ENCODE data around the gene TMEM185B.
"Not testable (repeated sequence)": the region's sequence is repeated elsewhere in the genome, so short reads cannot be mapped to it uniquely, and the experiment has no call there.

TMEM185B gene

DNA sequence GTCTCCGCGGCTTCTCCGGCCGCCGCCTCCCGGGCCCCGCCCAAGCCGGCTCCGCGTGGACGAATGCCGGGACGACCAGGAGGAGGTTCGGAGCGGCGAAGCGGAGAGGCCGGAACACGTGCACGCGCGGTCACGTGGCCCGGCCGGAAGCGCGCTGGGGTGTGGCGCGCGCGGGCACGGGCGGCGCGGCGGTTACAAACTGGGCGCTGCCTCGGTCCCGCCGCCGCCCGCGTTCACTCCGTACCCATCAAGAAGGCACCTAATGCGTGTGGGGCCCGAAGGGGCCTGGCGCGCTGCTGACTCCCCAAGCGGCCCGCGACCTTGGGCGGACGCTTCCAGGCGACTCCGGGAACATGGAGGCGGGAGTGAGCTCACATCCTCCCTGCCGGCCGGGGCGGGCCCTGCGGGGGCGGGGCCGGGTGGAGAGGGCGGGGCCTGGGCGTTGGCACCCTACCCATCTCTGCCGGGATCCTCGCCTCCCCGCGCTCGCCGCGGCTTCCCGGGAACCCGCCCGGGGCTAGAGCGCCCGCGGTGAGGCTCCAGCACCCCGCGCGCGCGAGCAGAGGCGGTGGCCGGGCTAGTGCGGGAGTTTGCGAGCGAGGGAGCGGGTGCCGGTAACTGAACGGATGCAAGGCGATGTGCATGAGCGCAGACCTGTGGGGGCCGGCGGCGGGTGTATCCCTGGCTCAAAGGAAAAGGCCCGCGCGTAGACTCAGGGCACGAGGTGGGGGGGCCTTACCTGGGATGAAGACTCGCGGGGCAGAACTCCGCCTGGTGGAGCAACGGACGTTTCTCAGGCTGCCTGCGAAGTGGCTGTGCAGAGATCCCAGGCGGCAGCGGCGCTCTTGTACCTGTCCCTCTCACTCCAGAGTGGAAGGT is at the start of gene TMEM185B:
Gene TMEM185B (minus strand): TSS at position 367 of the 879 bp plus-strand sequence. CDS start 424 bp downstream, outside the sequence.
- peak; percentile 82 for DNase-seq

DNA sequence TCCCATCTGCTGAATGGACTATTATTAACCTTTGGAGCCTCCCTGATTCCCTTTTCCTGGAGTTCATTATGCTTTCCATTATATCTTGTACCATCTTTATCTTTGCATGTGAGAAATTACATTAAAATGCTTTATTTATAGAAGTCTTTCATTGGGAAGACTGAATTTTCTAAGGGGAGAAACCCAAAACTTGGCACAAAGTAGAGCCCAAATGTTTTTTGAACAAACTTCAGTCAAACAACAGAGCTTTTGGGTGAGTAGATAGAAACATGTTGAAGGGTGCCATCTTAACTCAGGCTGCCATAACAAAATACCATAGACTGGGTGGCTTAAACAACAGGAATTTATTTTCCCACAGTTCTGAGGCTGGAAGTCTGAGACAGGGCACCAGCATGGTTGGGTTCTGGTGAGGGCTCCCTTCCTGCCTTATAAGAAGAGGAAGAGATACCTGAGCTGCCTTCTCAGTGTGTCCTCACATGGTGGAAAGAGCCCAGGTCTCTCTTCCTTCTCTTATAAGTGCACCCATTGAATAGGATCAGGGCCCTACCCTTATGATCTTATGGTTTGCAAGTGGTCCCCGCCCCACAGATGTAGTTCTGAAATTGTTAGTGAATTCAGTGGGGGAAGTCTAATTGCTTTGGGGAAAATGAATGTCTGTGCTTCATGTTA is 48.6 kb upstream of the TMEM185B start:
- no peak for DNase-seq

DNA sequence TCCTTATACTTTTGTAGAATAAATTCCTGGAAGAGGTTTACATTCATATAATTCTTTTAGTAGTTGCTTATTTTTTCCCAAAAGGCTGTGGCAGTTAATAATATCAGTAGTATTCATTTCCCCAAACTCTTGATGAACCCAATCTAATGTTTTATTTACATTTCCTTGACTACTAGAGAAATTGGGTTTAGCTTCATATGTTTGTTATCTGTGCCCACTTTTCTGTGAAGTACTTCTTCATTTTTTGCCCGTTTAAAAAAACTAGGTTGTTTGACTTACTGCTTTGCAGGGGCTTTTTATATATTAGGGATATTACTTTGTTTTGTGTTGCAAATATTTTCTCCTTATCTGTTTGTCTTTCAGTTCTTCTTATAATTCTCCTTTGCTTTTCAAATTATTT is 46.6 kb upstream of the TMEM185B start:
- DNase-seq: no peak

DNA sequence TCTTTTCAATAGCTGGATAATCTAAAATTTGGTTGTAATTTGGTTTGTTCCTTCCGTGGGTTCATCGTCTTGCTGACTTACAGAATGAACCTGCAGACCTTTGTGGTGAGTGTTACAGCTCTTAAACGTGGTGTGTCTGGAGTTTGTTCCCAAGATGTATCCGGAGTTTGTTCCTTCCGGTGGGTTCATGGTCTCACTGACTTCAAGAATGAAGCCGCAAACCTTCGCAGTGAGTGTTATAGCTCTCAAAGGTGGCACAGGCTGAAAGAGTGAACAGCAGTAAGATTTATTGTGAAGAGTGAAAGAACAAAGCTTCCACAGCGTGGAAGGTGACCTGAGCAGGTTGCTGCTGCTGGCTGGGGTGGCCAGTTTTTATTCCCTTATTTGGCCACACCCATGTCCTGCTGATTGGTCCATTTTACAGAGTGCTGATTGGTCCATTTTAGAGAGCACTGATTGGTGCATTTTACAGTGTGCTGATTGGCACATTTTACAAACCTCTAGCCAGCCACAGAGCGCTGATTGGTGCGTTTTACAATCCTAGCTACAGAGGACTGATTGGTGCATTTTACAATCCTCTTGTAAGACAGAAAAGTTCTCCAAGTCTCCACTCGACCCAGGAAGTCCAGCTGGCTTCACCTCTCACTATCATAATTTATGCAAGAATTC is 46.0 kb upstream of the TMEM185B start:
- DNase-seq: no peak

DNA sequence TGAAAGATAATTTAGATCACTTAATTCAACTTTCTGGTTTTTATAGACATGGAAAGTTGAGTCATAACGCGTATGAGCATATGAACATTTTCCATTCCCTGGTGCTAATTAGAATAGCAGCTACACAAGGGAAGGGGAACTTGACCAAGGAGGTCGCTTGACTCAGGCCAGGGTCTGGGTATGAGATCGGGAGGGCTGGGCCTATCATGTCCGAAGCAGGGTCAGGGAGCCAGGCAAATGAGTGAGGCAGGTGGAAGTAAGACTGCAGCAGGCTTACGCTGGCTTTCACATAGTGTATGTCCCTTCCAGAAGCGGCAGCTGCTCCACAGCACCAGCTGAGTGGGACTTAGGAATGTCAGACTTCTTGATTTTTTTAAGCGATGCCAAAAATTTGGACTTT is 44.1 kb upstream of the TMEM185B start:
- DNase-seq: no peak

DNA sequence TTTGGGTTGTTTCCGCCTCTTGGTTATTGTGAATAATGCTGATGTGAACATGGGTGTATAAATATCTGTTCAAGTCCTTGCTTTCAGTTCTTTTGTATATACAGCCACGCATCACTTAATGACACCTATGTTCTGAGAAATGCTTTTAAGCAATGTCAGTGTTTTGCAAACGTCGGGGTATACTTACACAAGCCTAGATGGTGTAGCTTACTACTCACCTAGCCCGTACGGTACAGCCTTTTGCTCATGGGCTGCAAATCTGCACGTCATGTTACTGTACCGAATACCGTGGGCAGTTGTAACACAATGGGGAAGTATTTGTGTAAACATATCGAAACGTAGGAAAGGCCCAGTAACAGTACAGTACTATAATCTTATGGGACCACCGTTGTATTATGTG is 41.8 kb upstream of the TMEM185B start:
- no peak for DNase-seq

DNA sequence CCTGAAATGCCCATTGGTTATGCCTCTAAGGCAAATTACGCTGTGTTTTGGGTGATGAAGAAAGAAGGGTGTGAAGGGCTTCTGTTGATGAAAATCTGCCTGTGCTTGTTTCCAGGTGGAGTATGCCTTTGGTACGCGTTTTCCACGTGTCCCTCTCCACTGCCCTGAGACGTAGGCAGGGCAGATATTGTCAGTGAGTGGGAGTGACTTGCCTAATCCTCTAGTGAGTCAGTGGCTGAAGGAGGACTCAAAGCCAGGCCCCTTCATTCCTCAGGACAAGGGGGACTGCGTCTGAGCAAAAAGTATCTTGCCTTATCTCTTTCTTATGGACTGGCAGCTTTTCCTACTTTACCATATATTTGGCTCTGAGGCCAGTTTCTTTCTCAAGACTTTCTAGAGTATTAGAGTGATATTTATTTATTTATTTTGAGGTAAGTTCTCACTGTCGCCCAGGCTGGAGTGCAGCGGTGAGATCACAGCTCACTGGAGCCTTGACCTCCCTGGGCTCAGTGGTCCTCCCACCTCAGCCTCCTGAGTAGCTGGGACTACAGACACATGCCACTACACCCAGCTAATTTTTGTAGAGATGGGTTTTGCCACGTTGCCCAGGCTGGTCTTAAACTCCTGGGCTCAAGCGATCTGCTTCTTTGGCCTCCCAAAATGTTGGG is 39.7 kb upstream of the TMEM185B start:
- peak; percentile 36 for DNase-seq

DNA sequence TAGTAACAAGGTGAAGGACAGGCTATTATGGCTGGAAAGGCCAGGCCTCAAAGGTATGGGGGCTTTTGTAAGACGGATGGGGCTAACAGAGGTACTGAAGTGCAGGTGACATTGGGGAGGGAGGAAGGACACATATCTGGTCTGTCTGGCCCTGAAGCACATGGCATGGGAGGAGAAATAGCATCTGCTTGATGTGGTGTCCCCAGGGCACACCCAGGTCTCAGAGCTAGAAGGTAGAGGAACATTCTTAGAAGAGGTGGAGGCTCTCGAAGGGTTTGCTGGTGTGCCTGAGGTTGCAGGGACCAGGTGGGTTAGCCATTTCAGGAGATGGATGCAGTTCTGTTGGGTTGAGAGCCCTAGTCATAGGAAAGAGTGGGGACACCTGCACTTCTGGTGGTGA is 39.0 kb upstream of the TMEM185B start:
- DNase-seq: no peak

DNA sequence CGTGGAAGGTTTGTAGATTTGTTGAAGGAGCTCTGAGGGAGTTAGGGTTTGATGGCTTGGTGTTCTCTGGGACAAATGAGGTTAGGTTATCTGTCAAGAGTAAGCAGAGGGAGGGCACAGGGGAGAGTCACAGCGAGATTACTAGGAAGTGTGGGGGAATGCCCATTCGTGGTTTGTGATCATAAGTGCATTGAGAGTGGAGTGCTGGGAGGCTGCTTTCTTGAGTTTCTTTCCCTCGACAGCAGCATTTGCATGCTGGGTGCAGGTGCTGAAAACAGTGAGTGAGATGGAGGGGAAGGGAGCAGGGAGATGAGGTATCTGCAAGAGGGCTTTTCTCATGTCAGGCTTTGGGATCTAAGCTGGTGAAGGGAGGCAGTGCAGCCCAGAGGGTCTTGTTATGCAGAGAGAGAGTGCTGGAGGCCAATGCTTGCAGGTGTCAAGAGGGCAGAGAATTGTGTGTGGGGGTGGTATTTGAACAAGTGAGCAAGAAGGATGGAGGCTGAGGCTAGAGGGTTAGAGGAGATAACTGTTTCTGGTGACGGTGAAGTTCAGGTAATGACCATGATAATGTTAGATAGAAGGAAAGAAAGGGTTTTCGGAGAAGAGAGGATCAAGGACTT is 38.3 kb upstream of the TMEM185B start:
- peak; percentile 44 for DNase-seq

DNA sequence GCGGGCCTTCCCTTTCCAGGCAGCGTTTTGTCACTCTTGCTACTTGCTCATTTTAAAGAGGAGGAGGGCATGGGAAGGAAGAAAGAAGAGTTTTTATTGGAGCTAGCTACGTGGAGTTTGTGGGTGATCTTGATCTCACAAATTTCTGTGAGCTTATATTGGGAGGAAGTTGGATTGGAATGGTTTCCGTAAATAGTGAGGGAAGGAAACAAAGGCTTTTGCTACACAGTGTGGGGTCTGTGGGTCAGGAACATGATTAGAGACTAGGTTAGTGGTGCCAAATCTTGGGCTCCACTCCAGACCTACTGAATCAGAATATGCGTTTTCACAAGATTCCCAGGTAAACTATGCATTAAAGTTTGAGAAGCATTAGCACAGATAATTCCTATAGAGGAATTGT is 37.5 kb upstream of the TMEM185B start:
- DNase-seq: no peak

DNA sequence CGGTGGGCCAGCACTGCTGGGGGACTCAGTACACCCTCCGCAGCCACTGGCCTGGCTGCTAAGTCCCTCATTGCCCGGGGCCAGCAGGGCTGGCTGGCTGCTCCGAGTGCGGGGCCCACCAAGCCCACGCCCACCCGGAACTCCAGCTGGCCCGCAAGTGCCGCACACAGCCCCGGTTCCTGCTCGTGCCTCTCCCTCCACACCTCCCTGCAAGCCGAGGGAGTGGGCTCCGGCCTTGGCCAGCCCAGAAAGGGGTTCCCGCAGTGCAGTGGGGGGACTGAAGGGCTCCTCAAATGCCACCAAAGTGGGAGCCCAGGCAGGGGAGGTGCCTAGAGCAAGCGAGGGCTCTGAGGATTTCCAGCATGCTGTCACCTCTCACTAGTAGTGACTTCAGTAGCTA is 36.7 kb upstream of the TMEM185B start:
- DNase-seq: not testable (repeated sequence)

DNA sequence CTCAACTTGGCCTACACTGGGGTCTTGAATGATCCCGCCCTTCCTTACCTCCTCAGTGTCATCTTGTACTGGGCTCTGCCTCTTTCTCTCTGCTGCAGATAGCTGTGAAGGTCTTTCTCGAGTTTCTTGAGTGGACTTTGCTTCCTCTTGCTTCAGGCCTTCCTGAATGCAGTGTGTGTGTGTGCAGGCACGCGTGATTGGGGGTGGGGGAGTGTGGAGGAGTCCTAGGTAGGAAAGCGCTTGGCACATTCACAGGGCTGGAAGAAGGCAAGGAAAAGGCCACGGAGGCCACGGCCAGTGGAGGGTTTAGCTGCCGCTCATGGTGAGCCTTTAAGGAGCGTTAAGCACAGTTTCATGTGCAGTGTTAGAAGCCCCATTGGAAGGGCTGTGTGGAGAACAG is 35.0 kb upstream of the TMEM185B start:
- DNase-seq: no peak

DNA sequence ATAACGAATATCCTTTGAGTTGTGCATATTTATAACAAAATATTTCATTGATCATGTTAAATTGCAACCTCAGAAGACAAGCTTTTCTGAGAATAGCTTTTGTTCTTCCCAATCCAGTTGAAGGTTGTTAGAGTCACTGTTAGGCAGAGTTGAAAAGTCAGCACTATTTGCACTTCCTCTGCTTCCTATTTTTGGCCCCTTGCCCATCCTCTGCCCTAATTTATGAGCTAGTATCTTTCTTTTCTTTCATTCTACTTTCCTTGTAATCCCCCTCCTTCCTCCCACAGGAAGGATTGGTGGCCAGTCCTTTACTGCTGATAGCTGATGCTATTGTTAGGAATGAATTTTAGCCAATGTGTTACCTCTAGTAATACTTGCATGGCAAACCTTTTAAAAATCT is 34.3 kb upstream of the TMEM185B start:
- peak; percentile 34 for DNase-seq

DNA sequence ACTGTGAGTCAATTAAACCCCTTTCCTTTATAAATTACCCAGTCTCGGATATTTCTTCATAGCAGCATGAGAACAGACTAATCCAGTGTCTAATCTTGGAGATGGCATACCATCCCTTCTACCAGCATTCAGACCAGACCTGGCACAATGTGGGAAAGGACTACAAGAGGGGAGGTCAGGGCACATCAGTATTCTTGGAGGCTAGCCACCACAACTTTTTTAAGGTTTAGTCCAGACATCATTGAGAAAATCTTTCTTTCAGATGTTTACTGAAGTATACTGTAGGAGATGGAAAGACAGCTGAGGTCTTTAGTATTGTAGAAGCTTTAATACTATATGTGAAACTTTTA is 33.4 kb upstream of the TMEM185B start:
- DNase-seq: no peak

DNA sequence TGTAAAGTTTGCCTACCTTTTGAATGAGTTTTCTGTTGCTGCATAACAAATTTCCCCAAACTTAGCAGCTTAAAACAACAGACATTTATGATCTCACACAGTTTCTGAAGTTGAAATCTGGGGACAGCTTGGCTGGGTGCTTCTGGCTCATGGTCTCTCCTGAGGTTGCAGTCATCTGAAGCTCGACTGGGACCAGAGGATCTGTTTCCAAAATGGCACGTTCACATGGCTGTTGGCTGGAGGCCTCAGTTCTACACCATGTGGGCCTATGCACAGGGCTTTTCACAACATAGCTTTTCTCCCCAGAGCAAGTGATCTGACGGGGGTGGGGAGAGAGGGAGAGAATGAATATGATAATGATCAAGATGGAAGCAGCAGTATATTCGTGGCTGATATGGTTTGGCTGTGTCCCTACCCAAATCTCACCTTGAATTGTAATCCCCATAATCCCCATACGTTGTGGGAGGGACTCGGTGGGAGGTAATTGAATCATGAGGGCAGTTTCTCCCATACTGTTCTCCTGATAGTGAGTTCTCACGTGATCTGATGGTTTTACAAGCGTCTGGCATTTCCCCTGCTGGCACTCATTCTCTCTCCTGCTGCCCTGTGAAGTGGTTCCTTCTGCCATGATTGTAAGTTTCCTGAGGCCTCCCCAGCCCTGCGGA is 32.9 kb upstream of the TMEM185B start:
- peak; percentile 43 for DNase-seq

DNA sequence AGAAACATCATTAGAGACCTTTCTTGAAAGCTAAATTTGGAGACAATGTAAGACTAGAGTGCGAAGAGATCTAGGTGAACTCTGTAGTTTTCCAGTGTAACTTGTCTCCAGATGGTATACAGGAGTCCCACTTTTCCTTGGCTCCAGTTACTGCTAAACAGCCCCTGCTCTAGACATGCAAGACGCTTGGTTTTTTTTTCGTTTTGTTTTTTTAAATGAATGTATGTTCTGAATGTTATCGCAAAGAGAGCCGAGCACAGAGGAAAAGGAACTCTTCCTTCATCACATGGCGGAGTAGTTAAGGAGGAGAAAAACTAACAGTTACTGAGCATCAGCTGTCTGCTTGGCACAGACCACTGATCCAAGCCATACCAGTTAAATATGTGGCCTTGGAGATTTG is 31.9 kb upstream of the TMEM185B start:
- no peak for DNase-seq

DNA sequence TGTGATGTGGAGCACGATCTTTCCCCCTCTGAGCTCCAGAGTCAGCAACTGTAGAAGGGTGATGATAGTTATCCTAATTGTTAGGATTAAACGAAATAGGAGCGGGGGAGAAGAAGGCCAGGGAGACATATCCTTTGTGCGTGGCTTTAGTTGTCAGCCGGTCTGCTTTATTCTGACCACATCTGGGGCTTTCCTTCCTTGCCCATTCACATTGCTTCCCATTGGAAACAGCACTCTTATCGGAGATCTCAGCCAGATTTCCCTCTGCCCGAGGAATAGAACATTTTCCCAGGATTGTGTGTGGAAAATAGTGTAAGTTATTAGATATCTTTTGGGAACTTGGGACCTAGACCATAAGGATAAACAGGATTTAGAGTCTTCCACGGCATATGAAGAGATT is 31.0 kb upstream of the TMEM185B start:
- DNase-seq: no peak

DNA sequence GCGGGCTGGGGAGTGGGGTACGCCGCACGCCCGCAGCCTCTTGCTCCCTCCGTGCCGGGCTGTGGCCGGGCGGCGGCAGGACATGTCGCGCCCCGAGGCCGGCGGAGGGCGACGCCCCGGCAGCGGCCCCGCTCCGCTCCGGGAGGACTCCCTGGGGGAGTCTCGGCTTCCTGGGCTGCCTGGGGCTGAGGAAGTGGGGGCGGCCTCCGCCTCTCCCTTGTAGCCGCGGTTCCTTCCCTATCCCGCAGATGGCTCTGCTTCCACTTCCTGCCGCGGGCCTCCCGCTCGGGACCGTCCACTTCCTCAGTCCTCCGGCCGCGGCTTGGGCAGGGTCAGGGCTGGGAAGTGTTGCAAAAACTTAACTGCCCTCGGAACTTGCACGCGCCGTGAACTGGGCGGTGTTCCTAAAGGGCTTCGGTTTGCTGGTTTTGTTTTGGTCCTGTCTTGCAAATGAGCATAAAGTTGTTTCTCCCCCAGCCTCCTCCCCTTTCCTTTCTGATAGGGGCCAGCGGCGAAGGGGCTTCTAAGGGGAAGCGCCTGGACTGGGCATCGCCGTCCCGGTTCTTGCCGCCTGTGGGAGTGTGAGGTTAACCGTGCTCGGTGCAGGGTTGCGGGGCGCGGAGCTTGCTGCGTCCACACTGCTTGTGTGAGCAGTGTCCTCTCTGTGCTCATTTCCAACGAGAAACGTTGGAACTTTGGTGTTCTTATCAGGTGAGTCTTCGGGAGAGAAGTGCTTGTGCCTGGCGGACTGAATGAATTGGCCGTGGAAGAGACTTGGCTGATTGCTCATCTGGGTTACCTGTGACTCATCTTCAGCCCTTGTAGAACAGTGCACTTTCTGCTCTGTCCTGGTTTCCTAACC is 30.1 kb upstream of the TMEM185B start:
- peak; percentile 60 for DNase-seq

DNA sequence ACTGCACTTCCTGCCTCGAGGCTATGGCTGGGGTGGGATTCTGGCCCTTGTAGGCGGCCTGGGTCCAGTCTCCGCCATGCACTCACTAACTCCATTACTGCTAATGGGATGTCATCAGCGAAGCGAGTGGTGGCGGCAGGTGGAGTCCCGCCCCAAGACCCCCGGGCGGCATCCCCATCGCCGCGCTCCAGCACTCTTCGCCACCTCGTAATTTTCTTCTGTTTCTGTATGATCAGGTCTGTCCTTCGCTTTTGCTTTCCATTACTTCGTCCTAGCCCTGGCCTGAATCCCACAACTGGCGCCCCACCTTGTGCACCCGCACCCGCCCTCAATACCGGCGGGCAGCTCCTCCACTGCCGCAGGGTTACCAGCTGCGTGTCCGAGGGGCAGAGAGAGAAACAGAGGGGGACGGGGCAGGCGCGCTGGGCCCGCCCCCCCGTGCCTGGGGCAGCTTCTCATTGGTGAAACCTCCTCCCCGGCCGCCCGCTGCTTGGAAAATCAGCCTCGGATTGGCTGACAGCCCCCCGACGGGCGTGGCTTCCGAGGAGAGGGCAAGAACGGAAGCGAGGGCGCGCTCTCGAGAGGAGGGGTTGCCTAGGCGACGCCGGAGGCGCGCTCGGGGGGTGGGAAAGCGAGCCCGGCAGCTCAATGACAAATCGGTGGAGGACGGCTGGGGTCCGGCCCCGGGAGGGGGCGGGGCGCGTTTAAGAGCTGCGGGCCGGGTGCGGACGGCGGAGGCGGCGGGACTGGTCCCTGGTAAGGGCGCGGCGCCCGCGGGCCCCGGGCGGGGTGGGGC is 29.2 kb upstream of the TMEM185B start, which contains the start of gene RALB:
Gene RALB (plus strand): TSS at position 628 of the 796 bp plus-strand sequence. CDS start 25,813 bp downstream, outside the sequence.
- DNase-seq: peak; percentile 97

DNA sequence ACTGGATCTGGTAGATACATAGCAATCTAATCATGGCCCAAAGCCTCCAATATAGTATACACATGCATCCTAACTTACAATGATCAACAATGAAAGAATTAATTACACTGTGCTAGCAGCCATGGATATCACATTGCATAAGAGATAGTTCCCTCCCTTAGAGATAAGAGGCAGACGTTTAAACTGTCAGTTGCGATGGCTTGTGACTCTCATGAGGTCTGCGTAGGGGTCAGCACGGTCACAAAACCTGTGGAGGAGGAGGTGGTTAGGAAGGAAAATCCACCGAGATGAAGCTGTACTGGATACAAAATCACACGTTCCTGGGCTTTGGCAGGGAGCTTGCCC is 28.7 kb upstream of the TMEM185B start:
- DNase-seq: peak; percentile 81
